Tibial artery (tissue), 4 donors: ENCODE measurements around the gene IMMP2L.

Experiments used
- DNase-seq, 2 donors: peaks; one replicate each; pipeline ENCODE4 v3.0.0-alpha.2; 2019
- H3K27ac ChIP-seq, 2 donors: fragments of 200-600 bp; sonication (generic) in 1 of 2; 1 replicate in 1 of 2; 2 replicates in 1 of 2; pipeline ENCODE4 v1.5.1; 2018 to 2019; ENCODE audit warnings: mild to moderate bottlenecking in 1 of 2
- H3K27me3 ChIP-seq, 2 donors: fragments of 200-600 bp; sonication (generic) in 1 of 2; one replicate each; pipeline versions ENCODE4 v1.5.1 to v1.6.0; 2016 to 2019
- H3K36me3 ChIP-seq, 3 donors: fragments of 200-600 bp; sonication (generic) in 2 of 3; one replicate each; pipeline ENCODE4 v1.5.1; 2016 to 2019; ENCODE audit warnings: mild to moderate bottlenecking in 2 of 3
- H3K4me1 ChIP-seq, 4 donors: fragments of 200-600 bp; sonication (generic) in 2 of 4; 1 replicate in 3 of 4; 2 replicates in 1 of 4; pipeline ENCODE4 v1.5.1; 2016 to 2019
- H3K4me3 ChIP-seq, 2 donors: fragments of 200-600 bp; sonication (generic) in 1 of 2; 1 replicate in 1 of 2; 2 replicates in 1 of 2; pipeline ENCODE4 v1.5.1; 2018 to 2019; ENCODE audit warnings: mild to moderate bottlenecking in 2 of 2
- H3K9me3 ChIP-seq, 3 donors: fragments of 200-600 bp; sonication (generic) in 1 of 3; one replicate each; pipeline ENCODE4 v1.5.1; 2016 to 2019
- intact Hi-C: fragments of 100-400 bp; cut with DNase I; formaldehyde crosslinking; loops from one replicate; pipeline ENCODE4 v1.15.0; 2023; ENCODE audit warnings: low total_unique reads
- TF ChIP-seq, protein P1 (sequence below), 2 experiments: fragments of 200-600 bp in 1 of 2; fragments of 450-650 bp in 1 of 2; IDR thresholded peaks; one replicate each; pipeline ENCODE4 v1.5.1; 2017 to 2019; ENCODE audit warnings: antibody characterized with exemption in 2 of 2, mild to moderate bottlenecking in 1 of 2, moderate library complexity in 1 of 2

IMMP2L gene

GRCh38 chr7:111393011-111393754 is 169.1 kb downstream of the IMMP2L start:
- no peak overlapping the region for H3K27ac ChIP-seq
- H3K4me1 ChIP-seq, result peaks cover 0 to 14% (median 5%) of the 10 kb centered on the region in 4 donors
- intact Hi-C loops, result no loop called here
- no peaks in the 10 kb centered on the region for H3K27me3 ChIP-seq
- H3K4me3 ChIP-seq, result no peak overlapping the region
- no peak for DNase-seq
- no peaks in the 10 kb centered on the region for H3K36me3 ChIP-seq
- TF ChIP-seq, protein P1, sequence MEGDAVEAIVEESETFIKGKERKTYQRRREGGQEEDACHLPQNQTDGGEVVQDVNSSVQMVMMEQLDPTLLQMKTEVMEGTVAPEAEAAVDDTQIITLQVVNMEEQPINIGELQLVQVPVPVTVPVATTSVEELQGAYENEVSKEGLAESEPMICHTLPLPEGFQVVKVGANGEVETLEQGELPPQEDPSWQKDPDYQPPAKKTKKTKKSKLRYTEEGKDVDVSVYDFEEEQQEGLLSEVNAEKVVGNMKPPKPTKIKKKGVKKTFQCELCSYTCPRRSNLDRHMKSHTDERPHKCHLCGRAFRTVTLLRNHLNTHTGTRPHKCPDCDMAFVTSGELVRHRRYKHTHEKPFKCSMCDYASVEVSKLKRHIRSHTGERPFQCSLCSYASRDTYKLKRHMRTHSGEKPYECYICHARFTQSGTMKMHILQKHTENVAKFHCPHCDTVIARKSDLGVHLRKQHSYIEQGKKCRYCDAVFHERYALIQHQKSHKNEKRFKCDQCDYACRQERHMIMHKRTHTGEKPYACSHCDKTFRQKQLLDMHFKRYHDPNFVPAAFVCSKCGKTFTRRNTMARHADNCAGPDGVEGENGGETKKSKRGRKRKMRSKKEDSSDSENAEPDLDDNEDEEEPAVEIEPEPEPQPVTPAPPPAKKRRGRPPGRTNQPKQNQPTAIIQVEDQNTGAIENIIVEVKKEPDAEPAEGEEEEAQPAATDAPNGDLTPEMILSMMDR (IDR thresholded peaks at IDR 0.05), result no peak
- no peaks in the 10 kb centered on the region for H3K9me3 ChIP-seq

DNA sequence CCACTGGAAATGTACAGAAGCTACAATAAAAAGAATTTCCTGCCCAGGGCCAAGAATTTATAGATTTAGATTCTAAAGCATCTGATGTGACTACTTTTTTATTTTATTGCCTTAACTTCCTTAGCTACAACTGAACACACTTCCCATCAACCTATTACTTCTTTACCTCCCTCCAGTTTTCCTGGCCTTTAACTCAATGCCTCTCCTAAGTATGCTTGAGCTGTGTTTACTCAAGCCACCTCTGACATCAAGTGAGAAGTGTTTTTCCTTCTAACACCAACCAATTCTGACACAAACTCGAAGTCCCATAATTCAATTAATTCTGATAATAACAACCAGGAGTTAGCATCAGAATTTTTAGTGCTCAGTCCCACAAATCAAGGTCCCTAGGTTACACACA is 170.0 kb downstream of the IMMP2L start:
- TF ChIP-seq, protein P1 (IDR thresholded peaks at IDR 0.05), result no peak
- Histone ChIP-seq H3K36me3 (no peaks in the 10 kb centered on the region), H3K27ac (no peak overlapping the region), H3K4me1 (peaks cover 0 to 14% (median 6%) of the 10 kb centered on the region in 4 donors), H3K27me3 (no peaks in the 10 kb centered on the region), H3K9me3 (no peaks in the 10 kb centered on the region), H3K4me3 (no peak overlapping the region)
- intact Hi-C loops, result no loop called here
- no peak for DNase-seq

DNA sequence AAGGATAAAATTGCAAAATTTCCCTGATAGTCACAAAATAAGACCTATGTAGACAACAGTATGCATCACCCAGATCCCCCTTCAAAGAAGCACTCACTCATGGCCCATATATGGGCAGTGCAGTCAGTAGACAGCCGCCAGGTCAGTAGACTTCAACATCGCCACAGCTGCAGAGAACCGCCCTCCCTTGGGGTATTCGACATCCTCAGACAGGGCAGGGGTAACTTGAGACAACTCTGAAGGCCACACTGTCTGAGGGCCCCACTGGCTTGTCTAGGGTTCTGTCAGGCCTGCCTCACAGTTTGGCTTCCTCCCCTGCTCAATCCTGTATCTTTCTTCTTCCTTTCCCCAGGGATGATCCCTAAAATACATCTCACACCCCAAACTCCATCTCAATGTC is 172.3 kb downstream of the IMMP2L start:
- TF ChIP-seq, protein P1 (IDR thresholded peaks at IDR 0.05), result no peak
- DNase-seq, result no peak
- peaks cover 0 to 14% (median 6%) of the 10 kb centered on the region in 4 donors for H3K4me1 ChIP-seq
- intact Hi-C loops, result no loop called here
- no peak overlapping the region for H3K4me3 ChIP-seq
- no peaks in the 10 kb centered on the region for H3K9me3 ChIP-seq
- no peaks in the 10 kb centered on the region for H3K27me3 ChIP-seq
- no peak overlapping the region for H3K27ac ChIP-seq
- H3K36me3 ChIP-seq, result no peaks in the 10 kb centered on the region

- no peak for DNase-seq
- H3K27me3 ChIP-seq, result no peaks in the 10 kb centered on the region
- TF ChIP-seq, protein P1 (IDR thresholded peaks at IDR 0.05), result no peak
- H3K36me3 ChIP-seq, result no peaks in the 10 kb centered on the region
- no peak overlapping the region for H3K4me3 ChIP-seq
- no peaks in the 10 kb centered on the region for H3K9me3 ChIP-seq
- H3K4me1 ChIP-seq, result peaks cover 0 to 18% (median 6%) of the 10 kb centered on the region in 4 donors
- H3K27ac ChIP-seq, result no peak overlapping the region
- intact Hi-C loops, result no loop called here
Measured at GRCh38 chr7:111388912-111389311, 173.4 kb downstream of the IMMP2L start.

DNA sequence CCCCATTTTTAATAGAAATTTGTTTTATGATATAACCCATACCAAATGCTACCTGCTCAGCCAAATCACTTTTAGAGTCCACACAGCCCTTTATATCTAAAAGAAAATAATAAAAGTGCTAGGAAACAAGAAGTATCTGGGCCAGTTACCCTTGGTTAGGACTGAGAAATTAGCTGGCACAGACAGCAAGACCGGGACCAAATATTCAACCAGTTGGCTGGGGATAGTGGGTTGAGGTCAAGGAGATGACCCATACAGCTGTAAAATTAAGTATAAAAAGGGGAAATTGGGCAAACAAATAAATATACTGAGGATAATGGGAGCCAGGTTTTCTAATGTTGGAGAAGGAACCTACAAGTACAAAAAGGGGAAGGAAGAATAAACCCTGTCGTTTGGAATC is 174.3 kb downstream of the IMMP2L start:
- Histone ChIP-seq H3K9me3 (no peaks in the 10 kb centered on the region), H3K27me3 (no peaks in the 10 kb centered on the region), H3K4me1 (peaks cover 0 to 10% (median 5%) of the 10 kb centered on the region in 4 donors), H3K36me3 (no peaks in the 10 kb centered on the region), H3K4me3 (no peak overlapping the region), H3K27ac (no peak overlapping the region)
- DNase-seq, result no peak
- intact Hi-C loops, result no loop called here
- TF ChIP-seq, protein P1 (IDR thresholded peaks at IDR 0.05), result no peak
